ENCODE measurements around the gene RETREG2. TPM values are rescaled to one million over a fixed set of nuclear protein-coding genes. Genes with fewer than 3 reads are reported as not detected.
A peak's percentile ranks its signal among the peaks of the same experiment; 100 is the strongest.

Gene RETREG2, protein sequence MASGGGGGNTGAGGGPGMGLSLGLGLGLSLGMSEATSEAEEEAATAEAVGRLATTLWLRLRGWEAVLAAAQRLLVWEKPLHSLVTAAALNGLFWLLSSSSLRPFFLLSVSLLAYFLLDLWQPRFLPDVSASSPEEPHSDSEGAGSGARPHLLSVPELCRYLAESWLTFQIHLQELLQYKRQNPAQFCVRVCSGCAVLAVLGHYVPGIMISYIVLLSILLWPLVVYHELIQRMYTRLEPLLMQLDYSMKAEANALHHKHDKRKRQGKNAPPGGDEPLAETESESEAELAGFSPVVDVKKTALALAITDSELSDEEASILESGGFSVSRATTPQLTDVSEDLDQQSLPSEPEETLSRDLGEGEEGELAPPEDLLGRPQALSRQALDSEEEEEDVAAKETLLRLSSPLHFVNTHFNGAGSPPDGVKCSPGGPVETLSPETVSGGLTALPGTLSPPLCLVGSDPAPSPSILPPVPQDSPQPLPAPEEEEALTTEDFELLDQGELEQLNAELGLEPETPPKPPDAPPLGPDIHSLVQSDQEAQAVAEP
- total RNA-seq: 100 to 1,000 TPM; 107 to 113 TPM

DNA sequence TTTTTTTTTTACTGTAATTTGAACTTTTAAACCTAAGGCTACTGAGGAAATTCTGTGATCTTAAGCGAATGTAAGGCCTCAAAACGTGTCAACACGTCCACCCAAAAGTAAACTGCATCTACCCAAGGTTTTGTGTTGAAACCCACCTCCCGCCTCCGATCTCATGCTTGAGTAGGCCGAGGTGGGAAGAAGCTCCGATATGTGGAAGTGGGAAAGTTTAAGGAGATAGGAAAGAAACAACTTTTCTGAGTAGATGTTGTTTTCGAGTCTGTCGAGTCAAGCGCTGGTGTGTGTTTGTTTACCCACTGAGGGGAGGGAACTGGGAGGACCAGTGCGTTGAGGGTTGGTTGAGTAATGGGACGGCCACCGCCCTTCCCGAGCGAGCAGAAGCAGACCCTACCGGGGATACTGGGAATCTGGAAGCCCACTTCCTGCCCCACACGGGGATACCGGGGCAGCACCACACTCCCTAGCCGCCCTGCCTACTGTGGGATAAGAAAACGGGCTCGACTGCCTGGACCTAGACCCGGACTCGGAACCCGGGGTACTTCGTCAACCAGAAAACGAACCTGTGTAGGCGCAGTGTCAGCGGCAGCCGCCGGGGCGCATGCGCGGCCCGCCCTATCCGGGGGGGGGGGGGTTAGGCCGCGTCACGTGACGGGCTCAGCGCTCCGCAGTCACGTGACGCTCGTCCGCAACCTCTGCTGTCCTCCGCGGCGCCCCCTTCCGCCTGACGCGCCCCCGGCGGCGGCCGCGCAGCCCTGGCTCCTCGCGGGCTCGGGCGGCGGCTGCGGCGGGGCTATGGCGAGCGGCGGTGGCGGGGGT is at the start of gene RETREG2:
Gene RETREG2 (plus strand): TSS at position 724 of the 825 bp plus-strand sequence. CDS start 78 bp downstream, at position 802.
- Mint-ChIP-seq H3K36me3 (ENCODE audit: low read depth) (peaks cover 64% of the 10 kb centered on the region), H3K27ac (peak within 1 kb of the TSS; percentile 99), H3K4me3 (peak within 1 kb of the TSS; percentile 85), H3K4me1 (peaks cover 72% of the 10 kb centered on the region), H3K27me3 (no peaks in the 10 kb centered on the region), H3K9me3 (no peaks in the 10 kb centered on the region)
- POLR2A ChIA-PET: interaction anchor here (1.0 to 12.0 kb wide), 17 partner anchors 12 to 209 kb away, joined by 3 to 160 read pairs (median 21); partner anchors contain the start of genes ABCB6, ANKZF1, ATG9A and DNAJB2
- CTCF ChIA-PET: interaction anchor here (1.0 kb wide), 1 partner anchor 68 kb away, joined by 3 read pairs; no protein-coding TSS in a partner anchor
- DNase-seq: peak; percentile 84

DNA sequence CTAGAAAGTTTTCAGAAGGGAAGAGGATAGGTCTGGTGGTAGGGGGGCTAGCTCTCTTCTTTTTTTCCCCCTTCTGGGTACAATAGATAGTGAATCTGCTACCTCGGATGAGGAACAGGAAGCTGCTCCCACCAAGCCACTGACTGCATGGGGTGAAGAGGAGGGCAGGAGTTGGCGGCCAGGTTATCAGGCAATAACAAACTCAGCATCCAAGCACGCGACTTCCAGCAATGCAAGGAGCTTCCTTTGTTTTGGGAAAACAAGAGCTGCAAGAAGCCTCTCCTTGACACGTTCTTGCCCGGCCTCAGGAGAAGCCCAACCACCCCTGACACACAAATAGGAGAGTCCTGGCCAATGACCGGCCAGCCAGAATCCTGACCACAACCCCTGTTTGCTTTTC is 49.7 kb upstream of the RETREG2 start:
- Mint-ChIP-seq H3K9me3 (no peaks in the 10 kb centered on the region), H3K27ac (no peak overlapping the region), H3K27me3 (no peaks in the 10 kb centered on the region), H3K4me3 (no peak overlapping the region), H3K36me3 (ENCODE audit: low read depth) (no peaks in the 10 kb centered on the region), H3K4me1 (peaks cover 8% of the 10 kb centered on the region)
- no peak for DNase-seq
- CTCF ChIA-PET: interaction anchor here (0.7 to 2.7 kb wide), 4 partner anchors 9 to 70 kb away, joined by 3 to 8 read pairs (median 3); no protein-coding TSS in a partner anchor
- POLR2A ChIA-PET: interaction anchor here (1.4 kb wide), 1 partner anchor 11 kb away, joined by 3 read pairs; no protein-coding TSS in a partner anchor

DNA sequence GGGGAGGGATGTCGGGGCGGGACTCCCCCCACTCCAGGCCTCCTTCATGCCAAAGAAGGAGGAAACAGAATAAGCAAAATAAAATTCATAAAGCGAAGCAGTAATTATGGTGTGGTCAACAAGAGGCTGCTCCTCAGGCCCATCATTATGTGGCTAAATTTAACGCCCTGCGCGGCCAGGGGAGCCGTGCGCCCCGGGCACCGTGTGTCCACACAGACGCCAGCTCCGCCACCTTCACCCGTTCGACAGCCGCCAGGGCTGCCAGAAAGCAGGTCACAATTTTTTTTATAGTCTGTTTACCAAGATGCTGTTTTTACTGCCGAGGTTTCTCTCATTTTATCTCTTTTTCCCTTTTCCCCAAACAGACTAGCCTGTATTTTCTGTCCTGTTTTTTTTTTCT is 48.5 kb upstream of the RETREG2 start:
- POLR2A ChIA-PET: no interaction called here
- H3K4me1 Mint-ChIP-seq: peaks cover 4% of the 10 kb centered on the region
- no peak overlapping the region for H3K4me3 Mint-ChIP-seq
- H3K9me3 Mint-ChIP-seq: no peaks in the 10 kb centered on the region
- CTCF ChIA-PET: interaction anchor here (1.4 to 2.7 kb wide), 3 partner anchors 25 to 103 kb away, joined by 3 to 8 read pairs (median 3); no protein-coding TSS in a partner anchor
- no peaks in the 10 kb centered on the region for H3K27me3 Mint-ChIP-seq
- H3K36me3 Mint-ChIP-seq (ENCODE audit: low read depth): no peaks in the 10 kb centered on the region
- DNase-seq: no peak
- no peak overlapping the region for H3K27ac Mint-ChIP-seq

DNA sequence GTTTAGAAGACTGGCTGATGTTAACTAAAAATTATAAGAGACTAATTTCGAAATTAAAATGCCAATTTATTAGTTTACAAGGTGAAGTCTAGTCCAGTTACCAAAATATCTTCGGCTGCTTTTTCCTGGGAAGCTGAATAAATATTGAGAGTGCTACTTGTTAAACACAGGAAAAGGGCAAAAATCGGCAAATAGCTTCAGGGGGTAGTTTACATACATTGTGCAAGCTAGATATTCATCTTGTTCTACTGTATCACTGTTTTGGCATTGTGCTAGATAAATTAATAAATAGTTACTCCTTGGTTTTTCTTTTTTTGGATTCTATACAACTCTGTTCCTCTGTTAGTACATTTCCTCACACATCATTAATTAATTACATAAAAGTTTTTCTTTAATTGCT is 46.7 kb upstream of the RETREG2 start:
- H3K9me3 Mint-ChIP-seq: no peaks in the 10 kb centered on the region
- no peak overlapping the region for H3K4me3 Mint-ChIP-seq

DNA sequence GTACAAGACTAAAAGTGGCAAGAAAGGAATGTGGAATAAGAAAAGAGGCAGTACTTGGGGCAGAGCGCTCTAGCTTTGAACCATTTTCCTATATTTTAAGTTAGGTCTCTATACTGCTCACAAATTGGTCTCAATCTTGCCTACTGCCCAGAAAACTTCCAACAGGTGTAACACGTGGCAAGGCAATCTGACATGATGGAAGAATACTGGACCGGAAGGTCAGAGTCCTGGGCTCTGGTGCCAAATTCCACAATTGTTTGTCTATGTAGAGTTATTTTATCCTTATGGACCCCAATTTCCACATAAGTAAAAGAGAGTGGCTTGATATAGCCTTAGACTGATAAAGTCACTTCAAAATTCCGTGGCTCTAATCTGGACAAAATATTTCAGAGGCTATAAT is 46.3 kb upstream of the RETREG2 start:
- Mint-ChIP-seq H3K9me3 (no peaks in the 10 kb centered on the region), H3K4me3 (no peak overlapping the region), H3K27ac (no peak overlapping the region), H3K4me1 (peaks cover 4% of the 10 kb centered on the region), H3K36me3 (ENCODE audit: low read depth) (no peaks in the 10 kb centered on the region), H3K27me3 (no peaks in the 10 kb centered on the region)
- CTCF ChIA-PET: interaction anchor here (0.8 to 1.7 kb wide), 4 partner anchors 12 to 103 kb away, joined by 3 to 5 read pairs (median 3); no protein-coding TSS in a partner anchor
- DNase-seq: no peak
- POLR2A ChIA-PET: no interaction called here

More for the DNA sequence above, 46.7 kb upstream of the RETREG2 start:
- POLR2A ChIA-PET: no interaction called here
- no peaks in the 10 kb centered on the region for H3K36me3 Mint-ChIP-seq (ENCODE audit: low read depth)
- CTCF ChIA-PET: interaction anchor here (0.8 to 1.7 kb wide), 3 partner anchors 12 to 27 kb away, joined by 3 to 5 read pairs (median 3); no protein-coding TSS in a partner anchor
- no peak for DNase-seq
- H3K27me3 Mint-ChIP-seq: no peaks in the 10 kb centered on the region
- no peak overlapping the region for H3K27ac Mint-ChIP-seq
- H3K4me1 Mint-ChIP-seq: peaks cover 4% of the 10 kb centered on the region

DNA sequence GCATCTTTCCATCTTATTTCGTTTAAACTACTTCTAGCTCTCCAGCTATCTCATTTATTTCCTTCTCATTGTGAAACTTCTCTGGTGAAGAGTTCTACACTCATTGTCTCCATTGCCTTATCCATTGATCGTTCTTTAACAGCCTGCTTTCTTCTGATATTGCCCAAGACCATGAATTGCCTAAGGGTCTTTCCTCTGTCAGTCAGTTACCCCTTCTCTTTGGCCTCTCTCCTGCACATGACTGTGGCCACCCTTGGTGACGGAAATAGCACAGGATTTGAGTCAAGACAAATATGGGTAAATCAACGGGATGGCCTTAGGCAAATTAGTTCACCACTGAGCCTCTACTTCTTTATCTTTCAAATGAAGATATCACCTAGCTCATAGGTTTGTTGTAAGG is 44.1 kb upstream of the RETREG2 start:
- Mint-ChIP-seq H3K9me3 (no peaks in the 10 kb centered on the region), H3K27me3 (no peaks in the 10 kb centered on the region), H3K4me1 (peaks cover 4% of the 10 kb centered on the region), H3K4me3 (no peak overlapping the region), H3K27ac (no peak overlapping the region), H3K36me3 (ENCODE audit: low read depth) (no peaks in the 10 kb centered on the region)
- ChIA-PET POLR2A (no interaction called here), CTCF (interaction anchor here (1.0 to 1.8 kb wide), 2 partner anchors 14 to 76 kb away, joined by 3 to 7 read pairs; no protein-coding TSS in a partner anchor)
- no peak for DNase-seq

DNA sequence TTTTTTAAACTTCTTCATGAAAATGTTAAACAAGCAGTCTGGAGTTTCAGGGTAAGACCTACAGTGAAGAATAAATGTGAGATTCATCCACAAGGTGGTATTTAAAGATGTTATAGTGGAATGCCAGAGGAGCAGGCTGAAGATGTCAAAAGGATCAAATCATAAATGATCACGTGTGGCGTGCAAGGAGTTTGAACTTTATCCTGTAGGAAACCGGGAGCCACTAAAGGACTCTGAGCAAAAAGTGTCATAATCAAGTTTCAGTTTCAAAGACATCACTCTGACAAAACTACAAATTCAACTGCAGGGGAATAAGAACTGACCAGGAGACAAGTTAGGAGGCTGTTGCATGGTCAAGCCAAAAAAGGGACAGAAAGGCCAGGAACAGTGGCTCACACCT is 37.4 kb upstream of the RETREG2 start:
- Mint-ChIP-seq H3K4me3 (no peak overlapping the region), H3K36me3 (ENCODE audit: low read depth) (peaks cover 19% of the 10 kb centered on the region), H3K4me1 (no peaks in the 10 kb centered on the region), H3K9me3 (no peaks in the 10 kb centered on the region), H3K27ac (no peak overlapping the region), H3K27me3 (no peaks in the 10 kb centered on the region)
- DNase-seq: no peak
- ChIA-PET POLR2A (no interaction called here), CTCF (interaction anchor here (0.6 to 1.5 kb wide), 2 partner anchors 14 to 70 kb away, joined by 3 to 4 read pairs; no protein-coding TSS in a partner anchor)

DNA sequence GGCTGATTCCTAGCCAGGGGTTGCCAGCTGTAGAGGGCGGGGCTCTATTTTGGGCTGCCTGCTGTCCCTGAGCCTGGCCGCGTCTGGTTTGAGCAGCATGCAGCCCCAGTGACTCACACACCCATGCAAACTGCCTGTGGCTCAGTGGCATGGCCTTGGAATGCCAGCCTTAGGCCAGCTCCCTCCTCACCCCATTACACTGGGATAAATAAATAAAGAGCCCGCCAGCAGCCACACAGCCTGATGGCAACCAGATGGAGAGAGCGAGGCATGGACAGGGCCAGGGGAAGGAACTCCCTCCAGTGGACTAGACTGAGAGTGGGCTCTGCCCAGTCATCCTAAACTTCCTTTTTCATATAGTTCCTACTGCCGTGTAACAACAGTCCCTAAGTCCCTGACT is 35.7 kb upstream of the RETREG2 start:
- no peaks in the 10 kb centered on the region for H3K4me1 Mint-ChIP-seq
- ChIA-PET CTCF (no interaction called here), POLR2A (no interaction called here)
- H3K27me3 Mint-ChIP-seq: no peaks in the 10 kb centered on the region
- no peak for DNase-seq
- peaks cover 27% of the 10 kb centered on the region for H3K36me3 Mint-ChIP-seq (ENCODE audit: low read depth)
- H3K27ac Mint-ChIP-seq: no peak overlapping the region
- H3K4me3 Mint-ChIP-seq: no peak overlapping the region
- H3K9me3 Mint-ChIP-seq: no peaks in the 10 kb centered on the region

DNA sequence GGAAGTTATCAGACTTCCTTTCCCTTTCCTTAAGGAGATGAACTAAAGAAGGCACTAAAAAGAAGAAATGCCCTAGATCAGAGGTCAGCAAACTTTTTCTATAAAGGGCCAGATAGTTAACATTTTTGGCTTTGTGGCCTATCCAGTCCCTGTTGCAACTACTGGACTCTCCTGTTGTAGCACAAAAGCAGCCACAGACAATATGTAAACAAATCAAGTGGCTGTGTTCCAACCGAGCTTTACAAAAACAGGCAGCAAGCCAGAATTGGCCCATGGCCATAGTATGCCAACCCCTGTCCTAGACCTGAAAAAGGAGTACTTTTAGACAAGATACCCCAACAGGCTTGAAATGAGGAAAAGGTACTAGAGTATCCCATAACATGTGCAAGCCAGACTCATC is 28.4 kb upstream of the RETREG2 start:
- H3K36me3 Mint-ChIP-seq (ENCODE audit: low read depth): peaks cover 16% of the 10 kb centered on the region
- H3K27ac Mint-ChIP-seq: no peak overlapping the region
- H3K4me3 Mint-ChIP-seq: no peak overlapping the region
- no peak for DNase-seq
- POLR2A ChIA-PET: interaction anchor here (1.3 kb wide), 1 partner anchor 10 kb away, joined by 3 read pairs; no protein-coding TSS in a partner anchor
- CTCF ChIA-PET: interaction anchor here (0.7 to 1.4 kb wide), 5 partner anchors 10 to 491 kb away, joined by 3 to 5 read pairs (median 3); partner anchors contain the start of genes BCS1L and ZNF142
- no peaks in the 10 kb centered on the region for H3K27me3 Mint-ChIP-seq
- H3K9me3 Mint-ChIP-seq: no peaks in the 10 kb centered on the region
- H3K4me1 Mint-ChIP-seq: no peaks in the 10 kb centered on the region

DNA sequence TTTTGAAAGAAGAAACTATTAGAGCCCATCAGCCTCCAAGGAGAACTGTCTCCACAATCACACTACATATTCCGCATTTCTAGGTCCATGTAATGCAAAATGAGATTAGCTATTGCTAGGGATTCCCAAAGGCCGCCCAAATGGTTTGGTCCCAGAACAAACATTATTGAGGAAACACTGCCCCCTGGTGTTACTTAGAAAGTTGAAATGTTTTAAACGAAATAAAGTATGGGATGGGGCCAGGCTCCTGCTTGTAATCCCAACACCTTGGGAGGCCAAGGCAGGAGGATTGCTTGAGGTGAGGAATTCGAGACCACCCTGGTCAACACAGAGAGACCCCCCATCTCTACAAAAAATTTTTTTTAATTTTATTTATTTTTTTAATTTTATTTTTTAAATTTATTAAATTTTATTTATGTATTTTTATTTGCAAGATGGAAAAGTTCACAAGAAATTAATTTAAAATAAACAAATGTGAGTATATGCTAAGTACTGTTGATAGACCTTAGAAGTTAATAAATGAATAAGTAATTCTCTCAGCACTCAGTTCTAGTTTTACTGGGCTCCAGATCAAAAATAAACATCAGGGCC is 22.9 kb upstream of the RETREG2 start:
- Mint-ChIP-seq H3K27ac (no peak overlapping the region), H3K9me3 (no peaks in the 10 kb centered on the region), H3K27me3 (no peaks in the 10 kb centered on the region), H3K4me3 (no peak overlapping the region), H3K36me3 (ENCODE audit: low read depth) (peaks cover 16% of the 10 kb centered on the region), H3K4me1 (peaks cover 9% of the 10 kb centered on the region)
- ChIA-PET CTCF (interaction anchor here (0.5 to 9.4 kb wide), 34 partner anchors 10 to 279 kb away, joined by 3 to 122 read pairs (median 4); partner anchors contain the start of genes CFAP65, IHH and ZFAND2B), POLR2A (interaction anchor here (1.1 kb wide), 1 partner anchor 21 kb away, joined by 3 read pairs; the partner anchor contains the start of gene CNPPD1)
- DNase-seq: peak; percentile 27

DNA sequence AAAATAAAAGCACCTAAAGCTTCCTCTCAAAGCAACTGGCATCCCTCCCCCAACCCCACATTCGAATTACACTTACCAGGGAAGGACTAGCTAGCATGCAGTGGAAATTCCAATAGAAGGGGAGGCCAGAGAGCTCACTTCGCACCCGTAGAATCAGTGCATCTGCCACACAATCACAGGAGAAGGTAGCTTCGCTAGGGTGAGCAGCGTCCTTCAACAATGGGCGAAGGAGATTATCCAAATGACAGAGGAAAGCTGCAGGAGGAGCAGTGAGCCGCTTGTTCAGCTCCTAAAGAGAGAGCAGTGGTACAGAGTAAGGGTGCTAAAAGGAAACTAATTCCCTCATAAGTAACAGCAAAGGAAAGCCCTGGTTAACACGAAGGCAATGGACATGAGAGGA is 20.7 kb upstream of the RETREG2 start:
- no peak for DNase-seq
- POLR2A ChIA-PET: interaction anchor here (3.7 kb wide), 1 partner anchor 96 kb away, joined by 22 read pairs; the partner anchor contains the start of genes TUBA4A and TUBA4B
- CTCF ChIA-PET: interaction anchor here (0.6 to 9.4 kb wide), 14 partner anchors 24 to 231 kb away, joined by 3 to 122 read pairs (median 4); partner anchors contain the start of genes ANKZF1, ATG9A and DNAJB2
- Mint-ChIP-seq H3K4me1 (peaks cover 20% of the 10 kb centered on the region), H3K4me3 (no peak overlapping the region), H3K36me3 (ENCODE audit: low read depth) (peaks cover 12% of the 10 kb centered on the region), H3K9me3 (no peaks in the 10 kb centered on the region), H3K27ac (no peak overlapping the region), H3K27me3 (no peaks in the 10 kb centered on the region)

DNA sequence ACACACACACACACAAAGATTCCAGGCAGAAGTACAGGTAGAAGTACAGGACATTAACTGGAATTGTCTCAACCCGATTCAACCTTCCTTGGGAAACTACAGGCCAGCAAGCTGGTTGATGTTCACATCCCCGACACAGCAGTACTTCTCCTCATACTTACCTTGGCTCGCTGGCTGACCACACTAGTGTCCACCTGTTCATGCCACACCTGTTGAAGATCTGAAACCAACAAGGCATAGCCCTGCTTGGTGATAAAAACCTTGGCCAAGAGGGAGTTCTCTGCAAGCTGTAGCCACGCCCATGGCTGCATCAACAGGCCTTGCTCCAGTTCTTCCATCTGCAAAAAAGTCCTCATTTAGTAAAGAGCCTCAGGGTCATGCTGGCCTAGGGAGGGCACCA is 20.1 kb upstream of the RETREG2 start:
- Mint-ChIP-seq H3K36me3 (ENCODE audit: low read depth) (peaks cover 12% of the 10 kb centered on the region), H3K27me3 (no peaks in the 10 kb centered on the region), H3K27ac (no peak overlapping the region), H3K4me1 (peaks cover 20% of the 10 kb centered on the region), H3K4me3 (no peak overlapping the region), H3K9me3 (no peaks in the 10 kb centered on the region)
- no peak for DNase-seq
- POLR2A ChIA-PET: interaction anchor here (1.0 to 5.0 kb wide), 5 partner anchors 19 to 137 kb away, joined by 3 to 26 read pairs (median 15); partner anchors contain the start of genes ANKZF1, ATG9A, CNPPD1 and DNAJB2
- CTCF ChIA-PET: interaction anchor here (0.7 to 9.4 kb wide), 10 partner anchors 48 to 178 kb away, joined by 3 to 122 read pairs (median 15); partner anchors contain the start of genes DNAJB2 and ZFAND2B
